ENCODE data around the gene FAM186B. TPM values are rescaled to one million over a fixed set of nuclear protein-coding genes. Genes with fewer than 3 reads are reported as not detected.

The FAM186B gene, protein sequence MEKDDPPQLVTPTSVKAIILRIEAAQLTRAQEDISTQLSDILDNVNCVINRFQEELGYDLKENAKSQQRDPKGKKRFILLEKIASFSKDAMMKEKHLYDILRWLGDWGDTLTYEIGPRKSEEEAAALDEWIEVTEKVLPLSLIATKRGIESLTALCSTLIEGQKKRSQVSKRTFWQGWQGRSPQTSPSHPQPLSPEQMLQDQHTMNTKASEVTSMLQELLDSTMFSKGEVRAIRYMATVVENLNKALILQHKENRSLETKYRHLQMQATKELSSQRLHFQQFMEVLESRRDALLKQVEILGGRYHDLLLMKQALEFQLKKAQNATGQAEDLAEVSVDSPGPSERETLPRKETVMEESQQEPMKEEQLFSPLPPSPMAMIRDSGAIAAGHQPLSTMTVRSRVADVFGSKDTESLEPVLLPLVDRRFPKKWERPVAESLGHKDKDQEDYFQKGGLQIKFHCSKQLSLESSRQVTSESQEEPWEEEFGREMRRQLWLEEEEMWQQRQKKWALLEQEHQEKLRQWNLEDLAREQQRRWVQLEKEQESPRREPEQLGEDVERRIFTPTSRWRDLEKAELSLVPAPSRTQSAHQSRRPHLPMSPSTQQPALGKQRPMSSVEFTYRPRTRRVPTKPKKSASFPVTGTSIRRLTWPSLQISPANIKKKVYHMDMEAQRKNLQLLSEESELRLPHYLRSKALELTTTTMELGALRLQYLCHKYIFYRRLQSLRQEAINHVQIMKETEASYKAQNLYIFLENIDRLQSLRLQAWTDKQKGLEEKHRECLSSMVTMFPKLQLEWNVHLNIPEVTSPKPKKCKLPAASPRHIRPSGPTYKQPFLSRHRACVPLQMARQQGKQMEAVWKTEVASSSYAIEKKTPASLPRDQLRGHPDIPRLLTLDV
- total RNA-seq (2022; extraction: Qiagen RNA extraction; ENCODE audit: low read depth): 0.08 to 0.15 TPM (median 0.11 TPM) in 5 replicates

GRCh38 chr12:49605539-49605938 lies at the start of gene FAM186B:
Gene FAM186B, minus strand, starts transcription at chr12:49605639. Its CDS starts 162 bp downstream, at chr12:49605477.

DNA sequence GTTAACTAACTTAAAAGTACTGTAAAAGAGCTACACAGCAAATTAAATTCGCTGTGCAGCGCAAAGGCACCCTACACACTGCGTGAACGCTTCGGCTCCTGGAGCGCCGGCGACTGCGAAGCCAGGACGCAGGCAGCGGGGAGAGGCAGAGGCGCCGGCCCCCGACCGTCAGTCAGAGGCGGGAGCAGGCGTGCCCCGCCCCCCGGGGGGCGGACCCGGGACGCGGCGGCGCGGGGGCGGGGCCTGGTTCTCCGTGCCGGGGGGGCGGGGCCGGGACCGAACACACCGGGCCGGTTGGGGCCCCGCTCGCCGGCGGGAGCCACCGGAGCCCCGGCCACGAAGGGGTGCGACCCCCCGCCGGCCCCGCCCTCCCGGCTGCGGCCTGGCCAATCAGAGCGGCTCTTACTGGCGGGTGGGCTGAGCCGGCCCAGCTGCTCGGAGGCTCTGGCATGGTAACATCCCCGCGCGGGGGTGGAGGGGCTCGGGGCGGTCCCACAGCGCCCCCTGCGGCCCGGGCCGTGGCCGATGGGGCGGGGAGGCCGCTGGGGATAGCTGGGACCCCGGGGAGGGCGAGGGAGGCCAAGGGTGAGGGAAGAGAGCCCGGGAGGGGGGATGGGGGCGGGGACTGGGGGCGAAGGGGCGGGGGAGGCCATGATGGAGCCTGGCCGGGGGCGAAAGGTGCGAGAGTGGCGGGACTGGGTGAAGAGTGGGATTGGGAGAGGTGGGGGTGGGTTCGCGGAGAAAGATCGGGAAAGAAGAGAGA lies 17.9 kb upstream of the FAM186B start, which contains the start of gene PRPF40B:
TSS of gene PRPF40B (plus strand) at position 420 of the 763 bp plus-strand sequence. CDS start at position 450, 30 bp downstream.

GRCh38 chr12:49567611-49568441 lies 37.6 kb downstream of the FAM186B start, which contains the start of gene MCRS1:
Gene MCRS1, minus strand, starts transcription at chr12:49568142. Its CDS starts 1,411 bp downstream, at chr12:49566731.

DNA sequence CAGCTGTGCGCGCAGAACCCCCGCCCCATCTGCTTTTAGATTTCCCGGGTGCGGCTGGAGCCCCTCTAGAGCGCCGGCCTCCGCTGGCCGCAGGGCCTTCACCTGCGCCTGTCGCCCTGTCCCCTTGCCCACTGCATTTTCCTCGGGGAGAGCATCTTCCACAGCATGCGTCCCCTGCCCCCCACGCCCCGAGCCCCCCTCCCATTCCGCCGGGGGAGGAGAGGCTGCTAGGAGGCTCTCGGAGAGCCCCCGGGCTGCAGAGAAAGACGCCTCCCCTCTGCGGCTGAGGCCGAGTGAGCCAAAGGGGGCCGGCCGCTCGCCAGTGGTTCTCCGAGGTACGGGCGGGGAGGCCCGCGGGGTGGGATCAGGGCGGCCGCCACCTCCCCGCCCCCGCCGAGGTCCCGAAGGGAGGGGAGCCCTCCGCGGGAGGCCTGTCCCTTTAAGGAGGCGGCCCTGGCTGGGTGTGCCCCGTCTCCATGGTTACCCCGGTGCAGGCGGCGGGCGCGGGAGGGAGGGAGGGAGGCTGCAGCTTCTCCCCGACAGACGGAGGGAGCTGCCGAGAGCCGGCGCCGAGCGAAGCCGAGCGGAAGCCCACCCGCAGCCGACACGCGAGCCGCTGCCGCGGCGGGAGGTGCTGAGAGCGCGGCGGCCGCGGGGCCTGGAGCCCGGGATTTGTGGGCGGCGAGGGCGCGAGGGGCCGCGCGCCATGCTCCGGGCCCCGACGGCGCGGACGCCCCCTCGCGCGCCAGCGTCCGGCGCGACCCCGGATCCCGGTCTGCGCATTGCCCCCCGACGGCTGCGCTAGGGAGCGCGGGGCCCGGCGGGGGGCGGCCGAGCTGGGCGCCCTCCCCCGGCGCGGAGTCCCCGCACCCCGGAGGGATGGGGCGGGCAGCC lies 66.7 kb downstream of the FAM186B start, which contains the start of gene KCNH3:
TSS of gene KCNH3 (plus strand) at position 521 of the 894 bp plus-strand sequence. CDS start 387 bp downstream, outside the sequence.

Other genes with a start within 250 kb of the FAM186B start
- 30.6 to 40.8 TPM (median 34.2 TPM) in 5 replicates for gene SPATS2, start 238.2 kb downstream of the FAM186B start, total RNA-seq (2022; extraction: Qiagen RNA extraction; ENCODE audit: low read depth)
- gene KCNH3, start 66.6 kb downstream of the FAM186B start, total RNA-seq (2022; extraction: Qiagen RNA extraction; ENCODE audit: low read depth): 2.4 to 3.0 TPM (median 2.9 TPM) in 5 replicates
- 63.9 to 69.1 TPM (median 67.7 TPM) in 5 replicates for gene MCRS1, start 37.5 kb downstream of the FAM186B start, total RNA-seq (2022; extraction: Qiagen RNA extraction; ENCODE audit: low read depth)
- 5.9 to 8.7 TPM (median 7.3 TPM) in 5 replicates for gene PRPF40B, start 17.9 kb upstream of the FAM186B start, total RNA-seq (2022; extraction: Qiagen RNA extraction; ENCODE audit: low read depth)
- 1.6 to 2.2 TPM (median 1.9 TPM) in 5 replicates for gene FMNL3, start 101.8 kb upstream of the FAM186B start, total RNA-seq (2022; extraction: Qiagen RNA extraction; ENCODE audit: low read depth)
- 404 to 512 TPM (median 480 TPM) in 5 replicates for gene TMBIM6, start 135.9 kb upstream of the FAM186B start, total RNA-seq (2022; extraction: Qiagen RNA extraction; ENCODE audit: low read depth)
- gene NCKAP5L, start 222.8 kb upstream of the FAM186B start, total RNA-seq (2022; extraction: Qiagen RNA extraction; ENCODE audit: low read depth): 6.8 to 9.0 TPM (median 7.6 TPM) in 5 replicates
- gene BCDIN3D, start 237.5 kb upstream of the FAM186B start, total RNA-seq (2022; extraction: Qiagen RNA extraction; ENCODE audit: low read depth): 4.7 to 5.1 TPM (median 4.7 TPM) in 5 replicates

Data from A549 treated with CpdA at 1 μM for 4 hours (cell line).